ENCODE data around the gene SMARCAL1.

- no peak for TF ChIP-seq CTCF (IDR thresholded peaks at IDR 0.05)
- no peak for TF ChIP-seq POLR2A (IDR thresholded peaks at IDR 0.05)
Measured at GRCh38 chr2:216423071-216423470, 10.8 kb downstream of the SMARCAL1 start.
